ENCODE measurements around the gene ICE2. TPM values are rescaled to one million over a fixed set of nuclear protein-coding genes. Genes with fewer than 3 reads are reported as not detected.

ICE2 gene
- total RNA-seq, 1 donor, result 26.4 TPM

DNA sequence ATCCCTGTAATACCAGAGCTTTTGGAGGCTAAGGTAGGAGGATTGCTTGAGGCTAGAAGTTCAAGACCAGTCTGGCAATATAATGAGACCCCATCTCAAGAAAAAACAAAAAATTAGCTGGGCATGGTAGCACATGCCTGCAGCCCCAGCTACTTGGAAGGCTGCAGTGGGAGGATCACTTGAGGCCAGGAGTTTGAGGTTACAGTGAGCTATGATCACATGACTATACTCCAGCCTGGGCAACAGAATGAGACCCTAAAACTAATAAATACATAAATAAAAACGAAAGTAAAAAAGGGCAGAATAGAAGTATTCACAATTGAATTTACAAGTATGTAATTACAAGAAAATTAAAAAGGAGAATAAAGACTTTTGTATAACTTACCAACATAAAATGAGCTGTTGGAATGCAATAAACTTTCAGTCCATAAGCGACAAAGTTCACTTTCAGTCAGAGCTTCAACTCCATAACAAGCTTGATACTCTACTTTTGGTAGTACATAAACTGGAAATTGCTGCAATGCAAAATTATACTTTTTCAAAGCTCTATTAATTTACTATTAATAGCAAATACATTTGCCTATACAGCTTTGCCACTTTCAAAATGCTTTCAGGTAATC lies 36.8 kb downstream of the ICE2 start:
- no peaks in the 10 kb centered on the region for H3K27me3 ChIP-seq (ENCODE audit: insufficient read depth, low read length)
- H2AFZ ChIP-seq (ENCODE audit: low read length), result no peak overlapping the region
- peaks cover 9% of the 10 kb centered on the region for H3K4me1 ChIP-seq (ENCODE audit: insufficient read depth, low read length)
- H3K79me2 ChIP-seq (ENCODE audit: insufficient read depth, low read length), result peaks cover 13% of the 10 kb centered on the region
- H3K27ac ChIP-seq (ENCODE audit: low read depth, low read length), result no peak overlapping the region
- no peaks in the 10 kb centered on the region for H3K36me3 ChIP-seq (ENCODE audit: insufficient read depth, low read length)
- no peaks in the 10 kb centered on the region for H3K9me3 ChIP-seq (ENCODE audit: low read depth, low read length)
- H3K4me3 ChIP-seq (ENCODE audit: insufficient read depth, low read length), result no peak overlapping the region
- no peaks in the 10 kb centered on the region for H4K20me1 ChIP-seq (ENCODE audit: insufficient read depth, low read length)
- no peak overlapping the region for H3K4me2 ChIP-seq (ENCODE audit: insufficient read depth, low read length)
- no peak for DNase-seq (ENCODE audit: insufficient read length, low spot score, missing footprints)
- no peak for TF ChIP-seq CTCF (IDR thresholded peaks at IDR 0.05; ENCODE audit: extremely low read depth, low read depth, low read length)

DNA sequence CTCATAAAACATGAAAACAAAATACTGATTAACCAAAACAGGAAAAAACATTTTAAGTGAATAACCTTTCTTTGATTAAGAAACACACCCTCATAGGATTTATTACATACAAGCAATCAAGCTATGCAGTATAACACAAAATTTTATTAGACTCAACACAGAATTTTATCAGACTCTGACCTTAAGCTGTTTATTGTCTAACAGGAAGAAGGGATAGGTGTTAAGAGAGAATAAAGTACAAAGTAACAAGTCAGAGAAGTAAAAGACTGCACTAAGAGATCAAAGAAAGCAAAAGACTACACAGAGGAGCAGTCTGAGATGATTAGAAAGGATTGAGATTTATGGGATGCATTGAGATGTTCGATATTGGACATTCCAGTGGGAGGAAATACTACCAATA lies 37.6 kb downstream of the ICE2 start:
- Histone ChIP-seq H3K36me3 (ENCODE audit: insufficient read depth, low read length) (no peaks in the 10 kb centered on the region), H4K20me1 (ENCODE audit: insufficient read depth, low read length) (no peaks in the 10 kb centered on the region), H2AFZ (ENCODE audit: low read length) (no peak overlapping the region), H3K27ac (ENCODE audit: low read depth, low read length) (no peak overlapping the region), H3K4me2 (ENCODE audit: insufficient read depth, low read length) (no peak overlapping the region), H3K4me3 (ENCODE audit: insufficient read depth, low read length) (no peak overlapping the region), H3K79me2 (ENCODE audit: insufficient read depth, low read length) (peaks cover 13% of the 10 kb centered on the region), H3K9me3 (ENCODE audit: low read depth, low read length) (no peaks in the 10 kb centered on the region), H3K27me3 (ENCODE audit: insufficient read depth, low read length) (no peaks in the 10 kb centered on the region), H3K4me1 (ENCODE audit: insufficient read depth, low read length) (peaks cover 9% of the 10 kb centered on the region)
- no peak for DNase-seq (ENCODE audit: insufficient read length, low spot score, missing footprints)
- TF ChIP-seq CTCF (IDR thresholded peaks at IDR 0.05; ENCODE audit: extremely low read depth, low read depth, low read length), result no peak

DNA sequence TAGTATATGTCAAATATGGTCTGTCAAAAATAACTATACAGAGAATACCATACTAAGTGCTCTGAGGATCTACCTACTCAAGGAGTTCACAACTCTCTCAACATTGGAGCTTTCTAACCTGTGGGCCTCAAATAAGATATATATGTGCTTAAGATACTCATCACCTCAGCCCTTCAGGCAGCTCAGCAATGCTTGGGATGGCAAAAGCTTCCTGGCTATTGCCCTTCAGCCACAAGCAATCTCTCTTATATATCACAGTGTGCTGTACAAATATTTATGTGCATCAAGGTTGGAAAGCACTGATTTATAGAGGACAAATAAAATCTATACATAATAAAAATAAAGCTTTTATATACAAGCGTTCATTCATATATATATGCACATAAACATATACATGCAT lies 40.3 kb downstream of the ICE2 start:
- peaks cover 10% of the 10 kb centered on the region for H3K79me2 ChIP-seq (ENCODE audit: insufficient read depth, low read length)
- peaks cover 9% of the 10 kb centered on the region for H3K4me1 ChIP-seq (ENCODE audit: insufficient read depth, low read length)
- TF ChIP-seq CTCF (IDR thresholded peaks at IDR 0.05; ENCODE audit: extremely low read depth, low read depth, low read length), result no peak
- H3K4me3 ChIP-seq (ENCODE audit: insufficient read depth, low read length), result no peak overlapping the region
- H4K20me1 ChIP-seq (ENCODE audit: insufficient read depth, low read length), result no peaks in the 10 kb centered on the region
- no peaks in the 10 kb centered on the region for H3K9me3 ChIP-seq (ENCODE audit: low read depth, low read length)
- no peaks in the 10 kb centered on the region for H3K27me3 ChIP-seq (ENCODE audit: insufficient read depth, low read length)
- no peak overlapping the region for H2AFZ ChIP-seq (ENCODE audit: low read length)
- H3K36me3 ChIP-seq (ENCODE audit: insufficient read depth, low read length), result peaks cover 6% of the 10 kb centered on the region
- H3K4me2 ChIP-seq (ENCODE audit: insufficient read depth, low read length), result no peak overlapping the region
- no peak overlapping the region for H3K27ac ChIP-seq (ENCODE audit: low read depth, low read length)
- no peak for DNase-seq (ENCODE audit: insufficient read length, low spot score, missing footprints)

GRCh38 chr15:60428935-60429334 lies 50.0 kb downstream of the ICE2 start:
- Histone ChIP-seq H2AFZ (ENCODE audit: low read length) (no peak overlapping the region), H3K4me1 (ENCODE audit: insufficient read depth, low read length) (peaks cover 17% of the 10 kb centered on the region), H3K4me2 (ENCODE audit: insufficient read depth, low read length) (no peak overlapping the region), H3K36me3 (ENCODE audit: insufficient read depth, low read length) (peaks cover 10% of the 10 kb centered on the region), H3K27me3 (ENCODE audit: insufficient read depth, low read length) (no peaks in the 10 kb centered on the region), H3K9me3 (ENCODE audit: low read depth, low read length) (no peaks in the 10 kb centered on the region), H3K79me2 (ENCODE audit: insufficient read depth, low read length) (peaks cover 7% of the 10 kb centered on the region), H3K4me3 (ENCODE audit: insufficient read depth, low read length) (no peak overlapping the region), H4K20me1 (ENCODE audit: insufficient read depth, low read length) (no peaks in the 10 kb centered on the region), H3K27ac (ENCODE audit: low read depth, low read length) (no peak overlapping the region)
- TF ChIP-seq CTCF (IDR thresholded peaks at IDR 0.05; ENCODE audit: extremely low read depth, low read depth, low read length), result no peak
- no peak for DNase-seq (ENCODE audit: insufficient read length, low spot score, missing footprints)

All from osteoblast (primary cell).